Activated T-cell treated with anti-CD3 and anti-CD28 coated beads, Interleukin-2, amount 50 U/mL, for 72 hours (primary cell): ENCODE data around the gene MYO3B. TPM values are rescaled to one million over a fixed set of nuclear protein-coding genes. Genes with fewer than 3 reads are reported as not detected.

Experiments
- ATAC-seq, 2 donors: fragments of 150-1000 bp; cut with Tn5 transposase; replicated peaks in 1 of 2; 2 replicates each; pipeline ENCODE4 v1.10.0; 2021; ENCODE audit warnings: moderate library complexity in 2 of 2, mild to moderate bottlenecking in 1 of 2
- DNase-seq, 2 donors: peaks; one replicate each; pipeline ENCODE4 v3.0.0; 2021 to 2022; ENCODE audit warnings: mixed read lengths in 1 of 2
- H3K27ac Mint-ChIP-seq: one replicate; pipeline ENCODE4 v1.8.0; 2022; ENCODE audit warnings: mild to moderate bottlenecking, moderate library complexity, mixed read lengths
- H3K27me3 Mint-ChIP-seq: one replicate; pipeline ENCODE4 v1.8.0; 2022; ENCODE audit warnings: low read depth, mixed read lengths
- H3K36me3 Mint-ChIP-seq, 2 donors: one replicate each; pipeline ENCODE4 v1.8.0; 2022; ENCODE audit warnings: mixed read lengths in 2 of 2, mild to moderate bottlenecking in 1 of 2; ENCODE audit not compliant: insufficient read depth in 2 of 2
- H3K4me1 Mint-ChIP-seq: one replicate; pipeline ENCODE4 v1.8.0; 2022; ENCODE audit warnings: low read depth, mixed read lengths
- H3K4me3 Mint-ChIP-seq, 2 donors: one replicate each; pipeline ENCODE4 v1.8.0; 2022; ENCODE audit warnings: mild to moderate bottlenecking in 2 of 2, mixed read lengths in 2 of 2, moderate library complexity in 2 of 2
- H3K9me3 Mint-ChIP-seq, 2 donors: one replicate each; pipeline ENCODE4 v1.8.0; 2022; ENCODE audit warnings: mixed read lengths in 2 of 2
- total RNA-seq, 2 donors: library from RNA; stranded (reverse); gene quantifications; one replicate each; pipeline ENCODE4 v1.2.3, GENCODE V29; 2022

The MYO3B gene
- total RNA-seq, 2 donors from 2014 or later: 3.8 to 4.1 TPM

DNA sequence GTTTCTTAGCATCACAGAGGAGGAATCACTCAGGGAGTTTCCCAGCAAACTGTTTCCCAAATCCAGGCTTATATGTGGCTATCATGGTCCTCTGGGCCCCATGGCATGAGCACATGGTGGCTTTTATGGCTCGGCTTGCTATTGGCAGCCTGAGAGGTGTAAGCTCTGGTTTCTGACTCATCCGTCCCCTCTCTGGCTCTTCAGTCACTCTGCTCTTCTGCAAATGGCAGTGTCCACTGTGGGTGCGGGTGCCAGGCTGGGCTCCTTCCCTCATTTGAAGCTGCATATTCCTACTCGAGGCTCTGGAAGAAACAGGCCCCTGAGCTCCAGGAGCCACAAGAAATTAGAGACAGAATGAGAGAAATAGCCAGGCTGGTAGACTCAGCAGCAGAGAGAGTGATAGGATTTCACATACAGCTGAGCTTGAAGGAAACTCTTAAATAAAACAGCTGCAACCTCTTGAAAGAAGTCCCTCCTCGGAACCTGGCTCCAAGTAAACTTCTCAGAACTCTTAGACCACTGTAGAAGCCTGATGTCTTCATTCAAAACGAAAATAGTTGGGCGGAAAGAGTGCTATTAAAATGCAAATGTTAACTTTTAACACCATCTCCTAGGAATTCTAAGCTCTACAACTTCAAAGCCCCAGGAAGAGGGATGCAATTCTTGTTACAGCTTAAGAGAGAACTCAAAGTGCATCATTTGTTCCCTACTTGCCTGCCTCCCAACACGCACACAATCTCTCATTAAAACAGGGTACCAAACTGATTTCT, 324.6 kb downstream of the MYO3B start:
- no peak overlapping the region for H3K27ac Mint-ChIP-seq
- no peak for ATAC-seq
- no peaks in the 10 kb centered on the region for H3K9me3 Mint-ChIP-seq
- peaks cover 35% of the 10 kb centered on the region for H3K4me1 Mint-ChIP-seq
- no peaks in the 10 kb centered on the region for H3K36me3 Mint-ChIP-seq
- DNase-seq: no peak
- no peaks in the 10 kb centered on the region for H3K27me3 Mint-ChIP-seq
- no peak overlapping the region for H3K4me3 Mint-ChIP-seq

GRCh38 chr2:170503563-170503962, 325.6 kb downstream of the MYO3B start:
- Mint-ChIP-seq H3K27me3 (no peaks in the 10 kb centered on the region), H3K27ac (no peak overlapping the region), H3K4me3 (no peak overlapping the region), H3K9me3 (no peaks in the 10 kb centered on the region), H3K36me3 (no peaks in the 10 kb centered on the region), H3K4me1 (peaks cover 44% of the 10 kb centered on the region)
- ATAC-seq: no peak
- no peak for DNase-seq

DNA sequence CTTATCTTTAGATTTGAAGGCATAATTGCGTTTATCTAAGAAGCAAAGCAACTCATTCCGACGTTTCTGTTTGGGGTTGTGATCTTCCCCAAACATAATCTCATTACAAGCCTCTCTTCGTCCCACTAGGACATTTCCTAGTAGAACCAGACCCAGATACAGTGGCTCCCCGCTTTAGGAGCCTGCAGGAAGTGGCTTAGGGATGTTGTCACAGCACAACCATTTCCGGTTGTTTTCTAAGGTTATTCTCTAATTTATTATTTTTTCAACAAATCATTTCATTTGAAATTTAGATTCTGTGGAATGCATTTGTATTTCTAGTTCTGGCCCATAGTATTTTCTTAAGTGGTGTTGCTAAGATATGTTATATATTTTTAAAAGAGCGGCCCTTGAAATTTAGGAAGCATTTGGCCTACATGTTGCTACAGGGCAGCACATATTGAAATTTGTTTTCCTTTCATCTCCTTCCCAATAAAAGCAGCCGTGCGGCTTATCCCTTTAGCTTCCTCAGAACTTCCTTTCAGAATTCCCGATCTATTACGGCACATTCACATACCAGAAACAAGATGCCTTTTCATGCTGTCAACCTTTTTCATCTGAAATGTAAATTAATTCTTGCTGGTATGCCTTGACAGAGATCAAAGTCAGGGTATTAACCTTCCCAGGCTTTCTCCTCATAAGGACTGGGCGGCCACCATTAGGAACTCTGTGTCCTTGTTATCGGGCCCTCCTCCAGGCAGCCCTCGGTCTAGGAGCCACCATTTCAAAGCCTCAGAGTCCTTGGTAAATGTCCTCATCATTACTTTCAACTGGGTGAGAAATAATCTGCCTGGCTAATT, 326.2 kb downstream of the MYO3B start:
- Mint-ChIP-seq H3K4me1 (peaks cover 50% of the 10 kb centered on the region), H3K36me3 (no peaks in the 10 kb centered on the region), H3K4me3 (no peak overlapping the region), H3K27ac (no peak overlapping the region), H3K9me3 (no peaks in the 10 kb centered on the region), H3K27me3 (no peaks in the 10 kb centered on the region)
- no peak for DNase-seq
- ATAC-seq: no peak

GRCh38 chr2:170504810-170505145, 326.8 kb downstream of the MYO3B start:
- Mint-ChIP-seq H3K27ac (no peak overlapping the region), H3K4me3 (no peak overlapping the region), H3K4me1 (peaks cover 53% of the 10 kb centered on the region), H3K27me3 (no peaks in the 10 kb centered on the region), H3K36me3 (no peaks in the 10 kb centered on the region), H3K9me3 (no peaks in the 10 kb centered on the region)
- ATAC-seq (no peak), DNase-seq (no peak)

GRCh38 chr2:170505631-170506275, 327.8 kb downstream of the MYO3B start:
- Mint-ChIP-seq H3K36me3 (no peaks in the 10 kb centered on the region), H3K27me3 (no peaks in the 10 kb centered on the region), H3K27ac (no peak overlapping the region), H3K9me3 (no peaks in the 10 kb centered on the region), H3K4me1 (peaks cover 63% of the 10 kb centered on the region), H3K4me3 (peak overlapping the region; percentile 31 to 56)
- DNase-seq: no peak
- no peak for ATAC-seq

- peak; percentile 72 to 74 for DNase-seq
- Mint-ChIP-seq H3K27me3 (no peaks in the 10 kb centered on the region), H3K4me1 (peaks cover 56% of the 10 kb centered on the region), H3K36me3 (no peaks in the 10 kb centered on the region), H3K4me3 (peak overlapping the region; percentile 15 to 49), H3K9me3 (no peaks in the 10 kb centered on the region), H3K27ac (no peak overlapping the region)
- ATAC-seq: peak; percentile 85 to 88
These were observed 331.7 kb downstream of the MYO3B start for GRCh38 chr2:170509452-170510193.

DNA sequence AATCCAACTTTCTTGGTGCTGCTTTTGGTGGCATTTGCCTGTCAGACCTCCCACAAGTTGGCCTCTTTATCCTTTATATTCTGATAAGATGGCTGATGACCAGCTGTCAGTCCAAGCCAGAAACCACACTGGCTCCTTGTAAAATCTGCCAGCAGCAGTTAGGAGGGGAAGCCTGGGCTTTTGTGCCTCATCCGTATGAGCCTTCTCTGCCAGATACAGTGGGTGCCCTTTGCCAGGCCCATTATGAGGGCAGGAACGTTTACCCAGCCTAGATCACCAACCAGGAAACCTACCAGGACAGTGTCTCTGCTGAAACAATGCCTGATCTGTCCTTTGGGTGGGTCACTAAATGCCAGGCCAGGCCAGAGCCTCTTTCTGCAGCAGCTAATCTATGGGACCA, 334.3 kb downstream of the MYO3B start:
- no peak for ATAC-seq
- H3K27ac Mint-ChIP-seq: no peak overlapping the region
- peaks cover 32% of the 10 kb centered on the region for H3K4me1 Mint-ChIP-seq
- no peak overlapping the region for H3K4me3 Mint-ChIP-seq
- H3K9me3 Mint-ChIP-seq: no peaks in the 10 kb centered on the region
- no peaks in the 10 kb centered on the region for H3K36me3 Mint-ChIP-seq
- DNase-seq: no peak
- no peaks in the 10 kb centered on the region for H3K27me3 Mint-ChIP-seq

- DNase-seq (no peak), ATAC-seq (no peak)
- Mint-ChIP-seq H3K27me3 (no peaks in the 10 kb centered on the region), H3K36me3 (no peaks in the 10 kb centered on the region), H3K9me3 (no peaks in the 10 kb centered on the region), H3K4me1 (peaks cover 15% of the 10 kb centered on the region), H3K4me3 (no peak overlapping the region), H3K27ac (no peak overlapping the region)
These were observed 336.2 kb downstream of the MYO3B start for GRCh38 chr2:170514140-170514539.

DNA sequence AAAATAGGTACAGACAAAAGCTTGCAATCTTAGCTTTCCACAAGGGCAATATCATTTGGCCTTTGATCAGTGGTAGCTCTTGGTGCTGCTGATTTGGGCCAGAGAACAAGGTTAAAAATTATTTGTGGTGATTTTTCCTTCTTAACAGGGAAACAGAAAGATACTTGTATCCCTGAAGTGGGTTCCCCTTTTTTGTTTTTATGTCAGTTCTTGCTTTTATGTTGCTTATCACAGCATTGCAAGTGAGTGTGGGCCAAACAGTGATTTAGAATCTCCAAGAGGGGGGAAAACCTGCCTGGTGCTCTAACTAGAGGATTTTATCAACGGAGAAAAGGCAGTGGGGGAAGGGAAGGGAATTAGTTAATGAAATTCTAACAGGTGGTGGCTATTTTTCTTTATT, 339.6 kb downstream of the MYO3B start:
- Mint-ChIP-seq H3K4me1 (no peaks in the 10 kb centered on the region), H3K27ac (no peak overlapping the region), H3K36me3 (no peaks in the 10 kb centered on the region), H3K9me3 (no peaks in the 10 kb centered on the region), H3K27me3 (no peaks in the 10 kb centered on the region), H3K4me3 (no peak overlapping the region)
- DNase-seq (no peak), ATAC-seq (no peak)

GRCh38 chr2:170518911-170519310, 341.0 kb downstream of the MYO3B start:
- H3K4me3 Mint-ChIP-seq: no peak overlapping the region
- no peak overlapping the region for H3K27ac Mint-ChIP-seq
- DNase-seq (no peak), ATAC-seq (no peak)
- H3K4me1 Mint-ChIP-seq: no peaks in the 10 kb centered on the region
- H3K27me3 Mint-ChIP-seq: no peaks in the 10 kb centered on the region
- H3K36me3 Mint-ChIP-seq: no peaks in the 10 kb centered on the region
- H3K9me3 Mint-ChIP-seq: no peaks in the 10 kb centered on the region

DNA sequence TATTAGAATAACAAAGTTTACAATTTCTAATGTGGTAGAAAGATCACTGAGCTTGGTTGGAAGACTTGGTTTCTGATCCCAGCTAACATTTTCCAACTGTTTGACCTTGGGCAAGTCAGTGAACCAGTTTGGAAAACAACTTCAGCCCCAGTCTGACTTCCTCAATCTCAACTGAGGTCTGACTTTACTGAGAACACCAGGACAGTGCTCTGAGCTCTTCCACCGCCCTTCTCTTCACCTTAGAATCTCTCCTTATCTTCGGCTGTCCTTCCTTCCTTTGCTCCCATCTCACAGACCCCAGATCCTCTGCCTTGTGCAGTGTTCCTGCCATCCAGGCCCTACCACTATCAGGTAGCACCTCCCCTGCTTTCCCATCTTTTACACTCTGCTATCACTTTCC, 343.4 kb downstream of the MYO3B start:
- no peaks in the 10 kb centered on the region for H3K36me3 Mint-ChIP-seq
- ATAC-seq (no peak), DNase-seq (no peak)
- no peaks in the 10 kb centered on the region for H3K4me1 Mint-ChIP-seq
- H3K4me3 Mint-ChIP-seq: no peak overlapping the region
- H3K27me3 Mint-ChIP-seq: no peaks in the 10 kb centered on the region
- H3K9me3 Mint-ChIP-seq: no peaks in the 10 kb centered on the region
- no peak overlapping the region for H3K27ac Mint-ChIP-seq

DNA sequence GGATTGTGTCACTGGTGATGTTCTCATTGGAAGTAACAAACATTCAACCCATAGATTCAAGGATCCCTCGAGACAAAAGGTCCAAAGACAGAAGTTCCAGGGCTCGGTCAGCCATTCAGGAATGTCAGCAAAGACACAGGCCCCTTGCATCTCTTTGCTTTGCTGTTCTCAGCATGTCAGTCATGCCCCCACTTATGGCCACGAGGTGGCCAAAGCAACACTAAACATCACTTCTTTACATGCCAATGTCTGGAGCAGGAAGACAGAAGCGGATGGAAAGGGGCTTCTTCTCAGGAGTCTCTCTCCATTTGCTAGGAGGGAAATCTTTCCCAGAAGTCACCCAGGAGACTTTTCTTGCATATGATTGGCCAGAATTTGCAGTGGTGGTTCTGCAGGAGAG, 345.6 kb downstream of the MYO3B start:
- no peak for DNase-seq

More for the DNA sequence above, 345.6 kb downstream of the MYO3B start:
- no peak for ATAC-seq
- H3K9me3 Mint-ChIP-seq: no peaks in the 10 kb centered on the region
- no peaks in the 10 kb centered on the region for H3K36me3 Mint-ChIP-seq
- H3K27ac Mint-ChIP-seq: no peak overlapping the region
- H3K4me1 Mint-ChIP-seq: no peaks in the 10 kb centered on the region
- no peaks in the 10 kb centered on the region for H3K27me3 Mint-ChIP-seq
- no peak overlapping the region for H3K4me3 Mint-ChIP-seq
